Left colon (tissue), 2 donors: ENCODE results near the gene ADGRD1. TPM values are rescaled to one million over a fixed set of nuclear protein-coding genes. Genes with fewer than 3 reads are reported as not detected.

Experiments used
- ATAC-seq: fragments of 200-7000 bp; cut with Tn5 transposase; one replicate; pipeline ENCODE4 v1.9.1; 2020; ENCODE audit warnings: mild to moderate bottlenecking, moderate library complexity
- DNase-seq, 2 donors: peaks; one replicate each; pipeline ENCODE4 v3.0.0-alpha.2; 2020
- intact Hi-C, 2 donors: fragments of 100-400 bp; cut with DNase I in 1 of 2; cut with micrococcal nuclease in 1 of 2; formaldehyde crosslinking; loops; one replicate each; pipeline versions ENCODE4 v1.11.2 to v1.14.0; 2022; cut with DNase I, micrococcal nuclease
- total RNA-seq, 2 donors: library from RNA; stranded (reverse); fragmentation: NEBNext Ultra II Directional; extraction: Animal tissue kit (Norgen Biotek cat#: 25700); gene quantifications; one replicate each; pipeline ENCODE4 v1.2.1, GENCODE V29; 2021
- donor health status: DM: no; HTN: no; CAD: no.
- donor health status: DM: yes; HTN: yes; CAD: no.

The ADGRD1 gene
- total RNA-seq, 2 donors from 2014 or later = 4.0 to 5.8 TPM

DNA sequence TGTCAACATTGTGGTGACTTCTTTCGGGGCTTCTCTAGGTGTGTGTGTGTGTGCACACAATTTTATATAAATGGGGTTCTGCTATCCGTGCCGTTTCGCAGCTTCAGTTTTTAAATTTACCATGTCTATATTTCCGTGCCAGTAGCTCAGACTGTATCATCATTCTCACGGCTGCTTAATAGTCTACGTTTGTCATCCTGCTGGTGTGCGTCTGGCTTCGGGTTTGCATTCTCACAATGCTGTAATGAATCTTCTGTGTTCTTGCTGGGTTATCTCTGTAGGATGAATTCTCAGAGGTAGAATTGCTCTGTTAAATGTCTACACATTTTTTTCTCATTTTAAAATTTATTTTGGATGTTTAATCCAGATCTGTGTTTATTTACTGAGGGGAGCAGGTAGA, 73.6 kb downstream of the ADGRD1 start:
- no peak for DNase-seq
- ATAC-seq = no peak
- intact Hi-C loops = no loop called here

- DNase-seq = no peak
- intact Hi-C loops = no loop called here
- ATAC-seq = no peak
Measured at GRCh38 chr12:131027876-131028586, 74.3 kb downstream of the ADGRD1 start.

DNA sequence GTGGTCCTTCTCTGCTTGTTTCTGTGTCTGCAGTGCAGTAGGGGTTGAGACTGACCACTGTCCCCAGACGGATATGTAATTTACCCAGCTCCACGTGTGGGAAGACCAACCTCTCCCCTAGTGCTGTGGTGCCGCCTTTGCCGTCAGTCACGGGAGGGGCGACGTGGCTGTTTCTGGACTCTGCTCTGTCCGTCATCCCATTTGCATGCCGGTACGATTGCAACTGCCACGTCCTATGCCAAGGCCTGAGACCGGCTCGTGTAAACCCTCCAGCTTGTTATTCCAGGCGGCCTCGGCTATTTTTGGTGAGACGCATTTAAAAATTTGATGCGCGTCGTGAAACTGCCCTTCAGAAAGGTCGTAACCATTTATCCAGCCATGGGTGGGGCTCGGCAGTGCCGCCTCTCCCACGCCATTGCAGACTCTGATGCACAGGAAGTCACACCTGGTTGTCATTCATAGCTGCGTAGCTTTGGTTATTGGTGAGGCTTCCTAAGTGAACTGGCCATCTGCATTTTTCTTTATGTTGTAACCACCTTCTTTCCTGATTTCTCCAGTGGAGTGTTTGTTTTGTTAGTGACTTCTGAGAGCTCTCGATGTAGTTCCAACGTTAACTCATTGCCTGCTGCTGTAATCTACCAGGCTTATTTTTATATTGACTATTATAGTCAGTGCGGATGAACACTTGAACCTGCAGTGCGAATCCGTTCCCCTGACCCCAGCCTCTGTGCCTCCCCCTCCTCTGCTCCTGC, 75.1 kb downstream of the ADGRD1 start:
- intact Hi-C loops = no loop called here
- ATAC-seq (peak; percentile 50), DNase-seq (peak in 1 of 2 donors; percentile 16)

DNA sequence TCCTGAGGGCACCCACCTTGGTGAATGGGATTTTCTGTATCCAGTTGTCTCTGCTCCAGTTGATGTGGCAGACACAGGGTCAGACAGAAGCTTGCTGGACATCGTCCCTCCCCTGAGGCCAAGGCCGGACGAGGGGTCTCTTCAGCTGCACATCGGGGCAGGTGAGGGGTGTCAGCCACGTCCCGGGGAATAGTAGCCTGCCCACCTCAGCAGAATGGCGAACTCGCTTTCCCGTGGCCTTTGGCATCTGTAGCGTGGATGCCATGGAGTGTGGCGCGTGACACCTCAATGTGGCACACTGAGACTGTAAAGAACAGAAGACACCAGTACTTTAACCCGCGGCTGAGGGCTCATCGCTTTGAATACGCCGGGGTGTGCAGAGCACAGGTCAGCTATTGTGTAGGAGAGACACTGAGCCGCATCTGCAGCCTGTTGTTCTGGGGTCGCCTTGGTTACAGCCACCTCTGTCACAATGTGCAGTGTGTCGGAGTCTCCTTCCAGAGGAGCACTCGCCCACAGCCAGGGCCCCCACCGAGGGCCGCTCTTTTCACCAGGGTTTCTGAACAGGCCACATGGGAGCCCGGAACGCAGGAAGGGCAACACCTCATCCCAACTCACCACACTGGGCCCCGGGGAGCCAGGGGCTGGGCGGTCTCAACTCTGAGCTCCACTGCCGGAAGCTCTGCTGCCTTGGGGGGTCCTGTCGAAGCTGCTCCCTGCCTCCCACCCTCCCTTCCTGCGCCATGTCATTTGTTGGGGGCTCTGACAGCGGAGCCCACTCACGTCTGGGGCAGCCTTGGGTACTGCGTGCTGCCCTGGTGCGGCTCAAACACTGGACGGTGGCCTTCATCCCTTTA, 77.0 kb downstream of the ADGRD1 start:
- intact Hi-C loops = no loop called here

GRCh38 chr12:131032082-131032750, 78.5 kb downstream of the ADGRD1 start:
- intact Hi-C loops = no loop called here
- no peak for DNase-seq
- no peak for ATAC-seq

More for the DNA sequence above, 77.0 kb downstream of the ADGRD1 start:
- DNase-seq (no peak), ATAC-seq (no peak)

DNA sequence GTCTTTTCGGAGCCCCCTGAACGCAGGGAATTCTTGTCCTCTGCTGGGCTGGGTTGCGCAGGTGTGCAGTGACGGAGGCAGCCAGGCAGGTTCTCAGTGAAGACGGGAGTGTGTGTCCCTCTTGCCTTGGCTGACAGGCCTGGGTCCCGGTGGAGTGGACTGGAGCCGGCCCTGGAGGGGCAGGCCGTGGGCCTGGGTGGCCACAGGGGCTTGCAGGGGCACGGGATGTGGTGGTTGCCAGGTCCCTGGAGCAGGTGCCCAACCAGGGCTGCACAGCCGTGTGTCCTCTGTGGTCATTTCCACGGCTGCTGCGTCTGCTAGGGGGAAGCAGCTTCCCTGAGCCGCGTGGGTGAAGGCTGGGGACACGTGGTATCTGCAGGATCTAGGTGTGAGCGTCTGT, 79.8 kb downstream of the ADGRD1 start:
- ATAC-seq (no peak), DNase-seq (no peak)
- intact Hi-C loops = no loop called here

GRCh38 chr12:131033886-131034482, 80.3 kb downstream of the ADGRD1 start:
- no peak for ATAC-seq
- no peak for DNase-seq
- intact Hi-C loops = no loop called here

DNA sequence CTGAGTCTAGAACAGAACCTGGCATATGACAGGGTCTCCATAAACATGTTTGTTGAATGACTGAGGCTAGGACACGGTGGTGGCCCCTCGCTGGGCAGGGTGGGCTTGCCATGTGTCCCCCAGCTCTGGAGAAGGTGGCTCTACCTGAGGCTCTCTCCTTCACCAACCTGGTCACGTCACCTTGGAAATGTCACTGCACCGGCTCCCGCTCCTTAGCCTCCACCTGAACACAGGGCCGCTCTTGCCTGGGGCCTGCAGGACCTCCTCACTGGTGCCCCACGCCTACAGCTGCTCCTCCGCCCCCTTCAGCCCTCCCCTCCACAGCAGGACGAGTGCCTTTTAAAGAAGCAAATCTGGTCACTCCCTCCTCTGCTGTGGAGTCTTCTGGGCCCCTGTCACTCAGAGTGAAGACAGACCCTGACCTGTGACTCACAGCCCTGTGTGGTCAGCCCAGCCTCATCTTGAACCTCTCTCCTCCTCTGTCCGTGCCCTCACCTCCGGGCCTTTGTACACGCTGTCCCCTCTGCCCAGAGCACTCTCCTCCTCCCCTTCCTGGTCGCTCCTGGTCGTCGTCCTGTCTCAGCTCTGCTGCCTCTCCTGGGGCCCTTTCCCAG, 81.0 kb downstream of the ADGRD1 start:
- intact Hi-C loops = no loop called here
- DNase-seq (no peak), ATAC-seq (no peak)

GRCh38 chr12:131035245-131035681, 81.6 kb downstream of the ADGRD1 start:
- ATAC-seq = no peak
- intact Hi-C loops = no loop called here
- DNase-seq = no peak

GRCh38 chr12:131038159-131038558, 84.5 kb downstream of the ADGRD1 start:
- ATAC-seq = no peak
- intact Hi-C loops = no loop called here
- DNase-seq = no peak

GRCh38 chr12:131038961-131039950, 85.5 kb downstream of the ADGRD1 start:
- intact Hi-C loops = no loop called here
- ATAC-seq (no peak), DNase-seq (no peak)

DNA sequence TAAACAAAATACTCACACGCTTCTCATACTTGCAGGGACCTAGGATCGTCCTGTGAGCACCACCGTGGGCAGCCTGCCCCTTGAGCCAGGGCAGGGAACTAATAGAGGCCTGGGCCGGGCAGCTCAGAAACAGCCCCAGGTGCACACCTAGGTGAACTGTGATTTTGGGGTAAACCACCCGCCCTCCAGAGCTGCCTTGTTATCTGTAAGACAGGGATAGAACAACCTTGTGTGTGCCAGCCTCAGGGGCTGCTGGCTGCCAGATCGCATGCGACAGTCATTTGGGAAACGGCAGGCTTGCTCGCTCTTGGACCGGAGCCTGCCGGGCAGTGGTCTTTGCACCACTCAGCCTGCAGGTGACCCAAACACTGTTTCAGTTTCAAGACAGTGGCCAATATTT, 86.8 kb downstream of the ADGRD1 start:
- no peak for DNase-seq
- no peak for ATAC-seq
- intact Hi-C loops = no loop called here

DNA sequence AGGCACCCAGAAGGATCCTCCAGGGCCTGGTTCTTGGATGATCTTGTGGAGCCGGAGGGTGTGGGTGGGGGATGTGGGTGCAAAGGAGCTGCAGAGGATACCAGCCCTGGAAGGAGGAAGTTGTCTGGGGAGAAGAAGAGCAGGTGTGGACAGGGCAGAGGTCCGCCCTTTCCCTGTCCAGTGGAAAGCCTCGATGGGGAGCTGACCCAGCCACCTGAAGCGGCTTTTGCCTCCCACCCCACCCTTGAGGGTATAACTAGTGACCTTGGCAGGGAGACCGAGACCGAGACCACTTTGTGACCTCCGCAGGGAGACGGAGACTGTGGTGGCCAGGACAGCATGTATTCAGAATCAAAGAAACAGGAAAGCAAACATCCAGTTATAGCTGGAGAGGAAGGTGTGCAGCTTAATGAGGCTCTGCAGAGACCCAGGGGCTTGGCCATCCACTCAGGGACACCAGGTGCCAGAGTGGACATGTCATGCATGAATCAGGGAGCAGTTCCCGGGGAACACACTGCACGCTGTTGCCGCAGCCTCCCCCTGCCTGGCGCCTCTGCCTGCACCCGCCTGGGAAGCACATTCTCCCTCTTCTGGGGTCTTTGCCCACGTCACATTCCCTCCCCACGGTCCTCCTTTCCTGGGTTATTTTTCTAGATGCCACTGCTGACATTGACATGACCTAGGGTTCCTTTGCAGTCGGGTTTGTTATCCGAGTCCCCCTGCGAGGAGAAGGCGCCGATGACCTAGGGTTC, 87.7 kb downstream of the ADGRD1 start:
- DNase-seq (no peak), ATAC-seq (no peak)
- intact Hi-C loops = no loop called here

- no peak for DNase-seq
Measured at GRCh38 chr12:131041968-131042833, 88.5 kb downstream of the ADGRD1 start.

GRCh38 chr12:131042834-131043245, 89.1 kb downstream of the ADGRD1 start:
- ATAC-seq (no peak), DNase-seq (no peak)
- intact Hi-C loops = no loop called here

More at GRCh38 chr12:131041968-131042833, 88.5 kb downstream of the ADGRD1 start:
- intact Hi-C loops = no loop called here
- no peak for ATAC-seq
